Lower leg skin (tissue), 4 donors: Measurements from ENCODE around the gene SRSF8. TPM values are rescaled to one million over a fixed set of nuclear protein-coding genes. Genes with fewer than 3 reads are reported as not detected.
A peak's percentile ranks its signal among the peaks of the same experiment; 100 is the strongest.

ENCODE experiments used
- DNase-seq, 2 donors: peaks; one replicate each; pipeline ENCODE4 v3.0.0-alpha.2; 2019; ENCODE audit warnings: low spot score in 2 of 2
- H3K4me3 ChIP-seq: fragments of 200-600 bp; sonication (generic); 2 replicates; pipeline ENCODE4 v1.5.1; 2017; ENCODE audit warnings: mild to moderate bottlenecking, low read depth; ENCODE audit not compliant: poor library complexity, severe bottlenecking
- CTCF ChIP-seq, 3 donors: fragments of 450-650 bp; IDR thresholded peaks; one replicate each; pipeline ENCODE4 v1.5.1; 2016; ENCODE audit warnings: antibody characterized with exemption in 3 of 3, mild to moderate bottlenecking in 3 of 3, moderate library complexity in 2 of 3
- POLR2A ChIP-seq, 2 donors: fragments of 450-650 bp; IDR thresholded peaks; one replicate each; pipeline ENCODE4 v1.6.1; 2016 to 2017; ENCODE audit warnings: antibody characterized with exemption in 2 of 2, mild to moderate bottlenecking in 1 of 2, moderate library complexity in 1 of 2
- WGBS, 2 donors: methylation state at CpG; one replicate each; pipeline ENCODE4 v1.1.5; 2018; 5-methylcytosine and 5-hydroxymethylcytosine counted together
- intact Hi-C: fragments of 100-400 bp; cut with DNase I; formaldehyde crosslinking; loops from one replicate; pipeline ENCODE4 v1.15.0; 2023; ENCODE audit warnings: low total_unique reads
- total RNA-seq, 4 donors: library from RNA; depleted of rRNA; stranded (reverse); fragments of >200 nt; gene quantifications; one replicate each; pipeline ENCODE4 v1.1.0, GENCODE V29; 2016

Gene SRSF8
- total RNA-seq, 4 donors from 2014 or later: 28.6 to 51.2 (median 41.3) TPM

GRCh38 chr11:95088946-95089619, 22.4 kb downstream of the SRSF8 start:
- peak overlapping the region; percentile 66 for H3K4me3 ChIP-seq
- intact Hi-C loops: no loop called here
- TF ChIP-seq POLR2A (IDR thresholded peaks at IDR 0.05) (no peak), CTCF (IDR thresholded peaks at IDR 0.05) (no peak)
- no peak for DNase-seq
- WGBS, 2 donors: 9 to 11% methylated on average over 21 to 27 of the region's 27 CpGs

- intact Hi-C loops: no loop called here
- H3K4me3 ChIP-seq: peak within 1 kb of the TSS; percentile 66
- peak; percentile 71 to 96 for DNase-seq
- TF ChIP-seq CTCF (IDR thresholded peaks at IDR 0.05): no peak
- 0% methylated on average over 34 to 74 of the region's 106 CpGs for WGBS, 2 donors
Measured at GRCh38 chr11:95089620-95090542, 23.2 kb downstream of the SRSF8 start, which contains the start of gene ENDOD1. ENDOD1 (plus strand) TSS chr11:95089846; CDS start chr11:95089928, 82 bp downstream.

- DNase-seq: no peak
- TF ChIP-seq POLR2A (IDR thresholded peaks at IDR 0.05): no peak
- TF ChIP-seq CTCF (IDR thresholded peaks at IDR 0.05): no peak
- no peak overlapping the region for H3K4me3 ChIP-seq
- intact Hi-C loops: no loop called here
Measured at GRCh38 chr11:95091663-95092180, 25.0 kb downstream of the SRSF8 start.

GRCh38 chr11:95092549-95093324, 26.0 kb downstream of the SRSF8 start:
- 50 to 58% methylated on average over 5 of the region's 5 CpGs for WGBS, 2 donors
- no peak overlapping the region for H3K4me3 ChIP-seq
- no peak for TF ChIP-seq CTCF (IDR thresholded peaks at IDR 0.05)
- no peak for TF ChIP-seq POLR2A (IDR thresholded peaks at IDR 0.05)
- intact Hi-C loops: no loop called here
- no peak for DNase-seq

- TF ChIP-seq CTCF (IDR thresholded peaks at IDR 0.05) (no peak), POLR2A (IDR thresholded peaks at IDR 0.05) (no peak)
- 96% methylated on average over 3 of the region's 3 CpGs for WGBS, 2 donors
- no peak for DNase-seq
- intact Hi-C loops: no loop called here
- no peak overlapping the region for H3K4me3 ChIP-seq
Measured at GRCh38 chr11:95093548-95093947, 26.8 kb downstream of the SRSF8 start.
